IMR-90 (cell line): ENCODE measurements around the gene PRELP. TPM values are rescaled to one million over a fixed set of nuclear protein-coding genes. Genes with fewer than 3 reads are reported as not detected.

Source experiments
- ATAC-seq: fragments of 200-7000 bp; cut with Tn5 transposase; 2 replicates; pipeline ENCODE4 v1.9.1; 2020; ENCODE audit warnings: low read depth, mild to moderate bottlenecking, moderate library complexity
- BruUV-seq: library from RNA; stranded (reverse); fragments of 400-500 nt; replicated peaks from 2 replicates; lab custom pipeline; 2021; lab: Mats Ljungman, UMichigan
- CTCF ChIA-PET: fragments of 300-600 bp; formaldehyde crosslinking; extraction: SDS; loops from one replicate; lab custom pipeline; 2021; ENCODE audit warnings: antibody characterized with exemption; lab: Yijun Ruan, JAX
- POLR2A ChIA-PET: fragments of 300-600 bp; sonication (Branson Sonifier 250); formaldehyde crosslinking; loops from one replicate; lab custom pipeline; 2022; ENCODE audit warnings: antibody characterized with exemption; ENCODE audit not compliant: unreplicated experiment; lab: Charles Lee
- DNase-seq: peaks from one replicate; pipeline ENCODE4 v3.0.0; 2013
- H2AFZ ChIP-seq: replicated peaks from 2 replicates; pipeline ENCODE3; 2013; ENCODE audit warnings: low read length, mild to moderate bottlenecking; ENCODE audit not compliant: poor library complexity
- H2AK5ac ChIP-seq: 2 replicates; pipeline ENCODE4 v1.6.1; 2013; ENCODE audit warnings: low read depth, low read length, inconsistent platforms
- H2AK9ac ChIP-seq: replicated peaks from 2 replicates; pipeline ENCODE3; 2013; ENCODE audit warnings: mild to moderate bottlenecking, low read depth, low read length, moderate library complexity; ENCODE audit not compliant: poor library complexity
- H2BK120ac ChIP-seq: 2 replicates; pipeline ENCODE4 v1.6.1; 2013; ENCODE audit warnings: low read depth, low read length, inconsistent platforms
- H2BK15ac ChIP-seq: 3 replicates; pipeline ENCODE4 v1.6.1; 2013; ENCODE audit warnings: low read depth, low read length, inconsistent platforms
- H2BK20ac ChIP-seq: 2 replicates; pipeline ENCODE4 v1.6.1; 2013; ENCODE audit warnings: low read depth, mild to moderate bottlenecking, inconsistent platforms, low read length, moderate library complexity
- H2BK5ac ChIP-seq: 2 replicates; pipeline ENCODE4 v1.6.1; 2013; ENCODE audit warnings: mild to moderate bottlenecking, low read depth, low read length, inconsistent platforms; ENCODE audit not compliant: poor library complexity, severe bottlenecking
- H3K14ac ChIP-seq: replicated peaks from 2 replicates; pipeline ENCODE4 v1.6.1; 2013; ENCODE audit warnings: low read depth, low read length, inconsistent platforms
- H3K18ac ChIP-seq: 2 replicates; pipeline ENCODE4 v1.6.1; 2013; ENCODE audit warnings: low read depth, low read length, control low read depth
- H3K23ac ChIP-seq: 2 replicates; pipeline ENCODE4 v1.6.1; 2013; ENCODE audit warnings: low read depth, low read length, inconsistent platforms
- H3K27ac ChIP-seq: 2 replicates; pipeline ENCODE4 v1.5.1; 2013; ENCODE audit warnings: mild to moderate bottlenecking, control low read depth, low read length; ENCODE audit not compliant: insufficient read depth
- H3K27me3 ChIP-seq: 2 replicates; pipeline ENCODE4 v1.6.1; 2013; ENCODE audit warnings: low read length; ENCODE audit not compliant: control insufficient read depth, insufficient read depth
- H3K36me3 ChIP-seq: 2 replicates; pipeline ENCODE4 v1.6.1; 2013; ENCODE audit warnings: low read length, mixed read lengths; ENCODE audit not compliant: control insufficient read depth, insufficient read depth
- H3K4ac ChIP-seq: 2 replicates; pipeline ENCODE4 v1.6.1; 2013; ENCODE audit warnings: low read depth, low read length, inconsistent platforms
- H3K4me1 ChIP-seq: 2 replicates; pipeline ENCODE4 v1.6.1; 2013; ENCODE audit warnings: low read length, mixed read lengths; ENCODE audit not compliant: control insufficient read depth, insufficient read depth
- H3K4me2 ChIP-seq: 2 replicates; pipeline ENCODE4 v1.6.1; 2013; ENCODE audit warnings: low read depth, mild to moderate bottlenecking, control low read depth, low read length, moderate library complexity
- H3K4me3 ChIP-seq: 2 replicates; pipeline ENCODE4 v1.5.1; 2013; ENCODE audit warnings: low read depth, mild to moderate bottlenecking, control low read depth, low read length, moderate library complexity; ENCODE audit not compliant: insufficient read depth
- H3K56ac ChIP-seq: 2 replicates; pipeline ENCODE4 v1.6.1; 2013; ENCODE audit warnings: low read length, inconsistent platforms; ENCODE audit not compliant: insufficient read depth; ENCODE audit errors: extremely low read depth
- H3K79me1 ChIP-seq, 2 experiments: 2 replicates each; pipeline ENCODE4 v1.6.1; 2013; ENCODE audit warnings: low read length in 2 of 2, inconsistent platforms in 1 of 2, low read depth in 1 of 2
- H3K9ac ChIP-seq: 2 replicates; pipeline ENCODE4 v1.6.1; 2013; ENCODE audit warnings: low read depth, low read length, control low read depth
- H3K9me1 ChIP-seq: 2 replicates; pipeline ENCODE4 v1.6.1; 2013; ENCODE audit warnings: low read length, inconsistent platforms; ENCODE audit not compliant: insufficient read depth
- H3K9me3 ChIP-seq: 2 replicates; pipeline ENCODE4 v1.6.1; 2013; ENCODE audit warnings: low read length; ENCODE audit not compliant: control insufficient read depth, insufficient read depth
- H4K20me1 ChIP-seq: 2 replicates; pipeline ENCODE4 v1.6.1; 2013; ENCODE audit warnings: low read length, inconsistent platforms; ENCODE audit not compliant: insufficient read depth
- H4K5ac ChIP-seq: 2 replicates; pipeline ENCODE4 v1.6.1; 2013; ENCODE audit warnings: mild to moderate bottlenecking, low read depth, low read length, control low read depth
- H4K8ac ChIP-seq, 2 experiments: 2 replicates each; pipeline ENCODE4 v1.6.1; 2013; ENCODE audit warnings: low read depth in 2 of 2, low read length in 2 of 2, control low read depth in 1 of 2, inconsistent platforms in 1 of 2
- H4K91ac ChIP-seq: 2 replicates; pipeline ENCODE4 v1.6.1; 2013; ENCODE audit warnings: low read depth, low read length, inconsistent platforms; ENCODE audit not compliant: insufficient read depth
- BHLHE40 ChIP-seq: fragments of 150-350 bp; IDR thresholded peaks from 2 replicates; pipeline ENCODE4 v1.6.1; 2016; ENCODE audit warnings: mild to moderate bottlenecking, low read depth, low read length
- CEBPB ChIP-seq: IDR thresholded peaks from 2 replicates; pipeline ENCODE4 v1.6.1; 2012; ENCODE audit warnings: low read depth, low read length, improper control_type of control experiment
- CHD1 ChIP-seq: IDR thresholded peaks from 2 replicates; pipeline ENCODE4 v1.6.1; 2012; ENCODE audit warnings: low read depth, low read length, improper control_type of control experiment
- CTCF ChIP-seq: conservative IDR thresholded peaks from 2 replicates; pipeline ENCODE4 v1.5.1; 2012; ENCODE audit warnings: mild to moderate bottlenecking, low read depth, low read length, improper control_type of control experiment
- ELK1 ChIP-seq: fragments of 150-350 bp; IDR thresholded peaks from 2 replicates; pipeline ENCODE4 v1.6.1; 2016; ENCODE audit warnings: low read depth, mild to moderate bottlenecking, low read length, moderate library complexity, borderline replicate concordance
- FOS ChIP-seq: fragments of 150-350 bp; IDR thresholded peaks from 2 replicates; pipeline ENCODE4 v1.6.1; 2016; ENCODE audit warnings: low read depth, low read length
- MAFK ChIP-seq: IDR thresholded peaks from 2 replicates; pipeline ENCODE4 v1.6.1; 2012; ENCODE audit warnings: low read depth, low read length, improper control_type of control experiment
- MAZ ChIP-seq: IDR thresholded peaks from 2 replicates; pipeline ENCODE4 v1.6.1; 2012; ENCODE audit warnings: low read depth, mild to moderate bottlenecking, low read length, improper control_type of control experiment, moderate library complexity, borderline replicate concordance
- MXI1 ChIP-seq: IDR thresholded peaks from 2 replicates; pipeline ENCODE4 v1.6.1; 2012; ENCODE audit warnings: low read depth, mild to moderate bottlenecking, low read length, moderate library complexity, borderline replicate concordance
- NFE2L2 ChIP-seq: fragments of 150-350 bp; IDR thresholded peaks from 2 replicates; pipeline ENCODE4 v1.6.1; 2016; ENCODE audit warnings: low read depth, mild to moderate bottlenecking, low read length
- POLR2A ChIP-seq: IDR thresholded peaks from 2 replicates; pipeline ENCODE4 v1.6.1; 2012; ENCODE audit warnings: mild to moderate bottlenecking, low read depth, low read length
- RAD21 ChIP-seq: IDR thresholded peaks from 2 replicates; pipeline ENCODE4 v1.6.1; 2012; ENCODE audit warnings: low read length, improper control_type of control experiment
- RCOR1 ChIP-seq: IDR thresholded peaks from 2 replicates; pipeline ENCODE4 v1.6.1; 2012; ENCODE audit warnings: mild to moderate bottlenecking, low read length, improper control_type of control experiment; ENCODE audit not compliant: insufficient replicate concordance
- RFX5 ChIP-seq: IDR thresholded peaks from 2 replicates; pipeline ENCODE4 v1.8.0; 2012; ENCODE audit warnings: low read depth, mild to moderate bottlenecking, low read length, moderate library complexity
- SMC3 ChIP-seq: fragments of 150-350 bp; IDR thresholded peaks from 2 replicates; pipeline ENCODE4 v1.6.1; 2016; ENCODE audit warnings: low read depth, mild to moderate bottlenecking, antibody characterized with exemption, low read length, moderate library complexity
- USF2 ChIP-seq: fragments of 150-350 bp; IDR thresholded peaks from 2 replicates; pipeline ENCODE4 v1.6.1; 2017; ENCODE audit warnings: mild to moderate bottlenecking, antibody characterized with exemption, low read length, low read depth
- WGBS, 2 experiments: methylation state at CpG; one replicate each; pipeline versions ENCODE4 v1.1.5 to v1.1.7; 2013; ENCODE audit warnings: missing lambda C conversion rate in 2 of 2; ENCODE audit not compliant: insufficient read length in 1 of 2; ENCODE audit errors: extremely low coverage in 2 of 2; 5-methylcytosine and 5-hydroxymethylcytosine counted together
- dilution Hi-C: fragments of 300-500 bp; cut with HindIII; formaldehyde crosslinking; loops from one replicate; pipeline ENCODE4 v1.14.3; 2018; ENCODE audit warnings: low sequenced_read_pairs; ENCODE audit not compliant: unreplicated experiment
- in situ Hi-C: fragments of 300-500 bp; cut with MboI; formaldehyde crosslinking; loops from 3 replicates; pipeline ENCODE4 v1.14.3; 2019; ENCODE audit warnings: low sequenced_read_pairs, inconsistent platforms, mixed read lengths
- intact Hi-C: fragments of 100-400 bp; cut with micrococcal nuclease; formaldehyde crosslinking; loops from 2 replicates; pipeline ENCODE4 v1.10.0; 2022
- polyA plus RNA-seq, 3 experiments: library from polyadenylated mRNA; depleted of rRNA; stranded (reverse); fragments of >200 nt; gene quantifications; 2 replicates each; pipeline ENCODE4 v1.2.3, GENCODE V29; 2012; ENCODE audit warnings: low replicate concordance in 1 of 3
- total RNA-seq: library from RNA; depleted of rRNA; stranded (reverse); fragments of >200 nt; gene quantifications from 2 replicates; pipeline ENCODE4 v1.2.3, GENCODE V29; 2012

The PRELP gene
- total and polyA plus RNA-seq, 2 of the 4 experiments (the other 2 are of a cell fraction): 0.56 TPM; not detected in 1

- TF ChIP-seq RCOR1 (no peak), POLR2A (no peak), SMC3 (no peak), CHD1 (no peak), MXI1 (no peak), MAZ (no peak), NFE2L2 (no peak), BHLHE40 (no peak), CTCF (no peak), USF2 (no peak), CEBPB (no peak), RFX5 (no peak), FOS (no peak), ELK1 (no peak), RAD21 (no peak), MAFK (no peak)
- Histone ChIP-seq H4K5ac (no peak overlapping the region), H3K36me3 (no peaks in the 10 kb centered on the region), H3K4me3 (no peak overlapping the region), H2AK9ac (no peak overlapping the region), H3K9ac (no peak overlapping the region), H3K14ac (no peak overlapping the region), H4K8ac (0 out of 4 replicates have a peak overlapping the region, but pooled peaks of 1 of the 2 experiments have one; percentile 8), H3K9me1 (peaks cover 23% of the 10 kb centered on the region), H3K4me2 (no peak overlapping the region), H2BK120ac (no peak overlapping the region), H3K56ac (no peak overlapping the region), H3K9me3 (no peaks in the 10 kb centered on the region), H2AK5ac (no peak overlapping the region), H2BK5ac (no peak overlapping the region), H2BK20ac (no peak overlapping the region), H3K4me1 (peaks cover 11% of the 10 kb centered on the region), H2AFZ (no peak overlapping the region), H3K79me1 (no peaks in the 10 kb centered on the region), H3K18ac (no peak overlapping the region), H2BK15ac (no peak overlapping the region), H3K27ac (no peak overlapping the region), H3K4ac (no peak overlapping the region), H4K20me1 (no peaks in the 10 kb centered on the region), H4K91ac (no peak overlapping the region), H3K23ac (no peak overlapping the region), H3K27me3 (no peaks in the 10 kb centered on the region)
- CTCF ChIA-PET: no interaction called here
- in situ Hi-C loops: no loop called here
- 92% methylated on average over 2 of the region's 11 CpGs; no CpG with 5 or more reads in 1 of the 2 experiments for WGBS, 2 experiments
- intact Hi-C loops: no loop called here
- dilution Hi-C loops: no loop called here
- ATAC-seq (no peak), DNase-seq (no peak)
- POLR2A ChIA-PET: interaction anchor here (0.5 kb wide), 1 partner anchor 13 kb away, joined by 7 read pairs; no protein-coding TSS in a partner anchor
- BruUV-seq: no TSS peak
Measured at GRCh38 chr1:203522237-203522636, 46.6 kb downstream of the PRELP start.
